OCI-LY7 (cell line): ENCODE results near the gene GJC1.

Experiments used
- EZH2phosphoT487 ChIP-seq: fragments of 200-600 bp; sonication (generic); IDR thresholded peaks from 2 replicates; pipeline ENCODE4 v1.6.1; 2018; ENCODE audit warnings: low read depth, borderline replicate concordance, mild to moderate bottlenecking, mixed run types, antibody characterized with exemption, low read length, moderate library complexity, mixed read lengths
- TF ChIP-seq, protein P1 (sequence below): fragments of 200-600 bp; sonication (generic); conservative IDR thresholded peaks from 2 replicates; pipeline ENCODE4 v1.5.1; 2014; ENCODE audit warnings: mild to moderate bottlenecking, antibody characterized with exemption, low read length, moderate library complexity, mixed read lengths

GRCh38 chr17:44807817-44808155 is 22.3 kb downstream of the GJC1 start:
- TF ChIP-seq, protein P1, sequence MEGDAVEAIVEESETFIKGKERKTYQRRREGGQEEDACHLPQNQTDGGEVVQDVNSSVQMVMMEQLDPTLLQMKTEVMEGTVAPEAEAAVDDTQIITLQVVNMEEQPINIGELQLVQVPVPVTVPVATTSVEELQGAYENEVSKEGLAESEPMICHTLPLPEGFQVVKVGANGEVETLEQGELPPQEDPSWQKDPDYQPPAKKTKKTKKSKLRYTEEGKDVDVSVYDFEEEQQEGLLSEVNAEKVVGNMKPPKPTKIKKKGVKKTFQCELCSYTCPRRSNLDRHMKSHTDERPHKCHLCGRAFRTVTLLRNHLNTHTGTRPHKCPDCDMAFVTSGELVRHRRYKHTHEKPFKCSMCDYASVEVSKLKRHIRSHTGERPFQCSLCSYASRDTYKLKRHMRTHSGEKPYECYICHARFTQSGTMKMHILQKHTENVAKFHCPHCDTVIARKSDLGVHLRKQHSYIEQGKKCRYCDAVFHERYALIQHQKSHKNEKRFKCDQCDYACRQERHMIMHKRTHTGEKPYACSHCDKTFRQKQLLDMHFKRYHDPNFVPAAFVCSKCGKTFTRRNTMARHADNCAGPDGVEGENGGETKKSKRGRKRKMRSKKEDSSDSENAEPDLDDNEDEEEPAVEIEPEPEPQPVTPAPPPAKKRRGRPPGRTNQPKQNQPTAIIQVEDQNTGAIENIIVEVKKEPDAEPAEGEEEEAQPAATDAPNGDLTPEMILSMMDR = no peak
- TF ChIP-seq EZH2phosphoT487 = no peak
